Gastroesophageal sphincter (tissue), 4 donors: Measurements from ENCODE around the gene FAU. TPM values are rescaled to one million over a fixed set of nuclear protein-coding genes. Genes with fewer than 3 reads are reported as not detected.

Source experiments
- small RNA-seq, 4 donors: library from RNA; depleted of rRNA; stranded (forward); fragments of <200 nt; gene quantifications; one replicate each; pipeline ENCODE3, GENCODE V24; 2016
- total RNA-seq, 4 donors: library from RNA; depleted of rRNA; stranded (reverse); fragments of >200 nt; gene quantifications; one replicate each; pipeline ENCODE4 v1.1.0, GENCODE V29; 2016

Gene FAU
- total RNA-seq, 4 donors from 2014 or later: 464 to 971 (median 566) TPM

Small RNA genes within 50 kb of the gene (small RNA-seq; reads per million reads assigned to genes)
- gene HIGD1AP10 (0 reads per million in 4 donors), gene PDCL2P2 (0 reads per million in 4 donors), gene RNU2-23P (0 to 0.09 (median 0) reads per million in 4 donors)

Other genes with a start within 250 kb of the FAU start
- 100 to 1,000 TPM in 2 of 4 donors, 10 to 100 TPM in 2; 92.1 to 188 (median 101) TPM for gene EHD1, start 243.5 kb downstream of the FAU start, total RNA-seq
- 10 to 100 TPM; 18.8 to 27.2 (median 26.3) TPM for gene ATG2A, start 204.9 kb downstream of the FAU start, total RNA-seq
- gene PPP2R5B, start 197.4 kb downstream of the FAU start, total RNA-seq: 10 to 100 TPM; 20.3 to 41.2 (median 27.0) TPM
- gene GPHA2, start 186.2 kb downstream of the FAU start, total RNA-seq: not detected
- gene MAJIN, start 150.0 kb downstream of the FAU start, total RNA-seq: not detected
- gene BATF2, start 125.2 kb downstream of the FAU start, total RNA-seq: 1 to 10 TPM; 1.5 to 3.4 (median 1.6) TPM
- gene ARL2, start 108.0 kb downstream of the FAU start, total RNA-seq: 100 to 1,000 TPM; 158 to 220 (median 179) TPM
- gene SNX15, start 94.7 kb downstream of the FAU start, total RNA-seq: 10 to 100 TPM; 23.6 to 42.5 (median 30.1) TPM
- gene SAC3D1, start 80.9 kb downstream of the FAU start, total RNA-seq: 10 to 100 TPM in 3 of 4 donors, 1 to 10 TPM in 1; 4.7 to 13.6 (median 12.7) TPM
- 10 to 100 TPM; 21.8 to 38.5 (median 29.0) TPM for gene NAALADL1, start 63.6 kb downstream of the FAU start, total RNA-seq
- 1 to 10 TPM in 2 of 4 donors, under 1 TPM in 2; 0.78 to 1.7 (median 0.99) TPM for gene CDCA5, start 38.1 kb downstream of the FAU start, total RNA-seq
- 10 to 100 TPM; 26.3 to 43.9 (median 33.3) TPM for gene ZFPL1, start 37.9 kb downstream of the FAU start, total RNA-seq
- gene VPS51, start 25.9 kb downstream of the FAU start, total RNA-seq: 100 to 1,000 TPM; 374 to 526 (median 407) TPM
- gene TM7SF2, start 10.3 kb downstream of the FAU start, total RNA-seq: 10 to 100 TPM in 3 of 4 donors, 1 to 10 TPM in 1; 7.1 to 25.2 (median 18.3) TPM
- gene ZNHIT2, start 4.4 kb downstream of the FAU start, total RNA-seq: 10 to 100 TPM; 13.6 to 19.1 (median 15.4) TPM
- gene MRPL49, start 187 bp upstream of the FAU start, total RNA-seq: 100 to 1,000 TPM in 1 of 4 donors, 10 to 100 TPM in 3; 83.9 to 114 (median 94.1) TPM
- gene SYVN1, start 12.4 kb upstream of the FAU start, total RNA-seq: 10 to 100 TPM; 19.0 to 38.7 (median 26.0) TPM
- not detected for gene SPDYC, start 48.1 kb upstream of the FAU start, total RNA-seq
- gene CAPN1, start 59.8 kb upstream of the FAU start, total RNA-seq: 100 to 1,000 TPM; 100 to 196 (median 156) TPM
- gene POLA2, start 139.8 kb upstream of the FAU start, total RNA-seq: 10 to 100 TPM in 2 of 4 donors, 1 to 10 TPM in 2; 7.7 to 18.5 (median 13.2) TPM
- gene CDC42EP2, start 192.7 kb upstream of the FAU start, total RNA-seq: 10 to 100 TPM; 26.3 to 63.4 (median 42.8) TPM
- 10 to 100 TPM; 42.5 to 72.7 (median 62.1) TPM for gene DPF2, start 211.7 kb upstream of the FAU start, total RNA-seq
- gene TIGD3, start 232.6 kb upstream of the FAU start, total RNA-seq: under 1 TPM in 2 of 4 donors, not detected in 2; 0.27 to 0.67 TPM